PFSK-1 (cell line): ENCODE results near the gene BIRC7.

Experiments
- POLR2AphosphoS5 ChIP-seq: IDR thresholded peaks from 2 replicates; pipeline ENCODE4 v1.6.1; 2012; ENCODE audit warnings: low read depth, mild to moderate bottlenecking, control low read depth, low read length, moderate library complexity
- REST ChIP-seq, 2 experiments: IDR thresholded peaks; 2 replicates each; pipeline versions ENCODE4 v1.6.1 to v1.8.0; 2011 to 2012; ENCODE audit warnings: low read depth in 2 of 2, low read length in 2 of 2, control low read depth in 1 of 2, inconsistent platforms in 1 of 2, mild to moderate bottlenecking in 1 of 2, moderate library complexity in 1 of 2; ENCODE audit not compliant: insufficient read depth in 1 of 2

GRCh38 chr20:63240004-63240403 lies 4.3 kb downstream of the BIRC7 start:
- TF ChIP-seq POLR2AphosphoS5 = no peak
- no peak for TF ChIP-seq REST (IDR thresholded peaks at IDR 0.05; ENCODE audit: insufficient read depth in 1 of 2, low read depth in 2 of 2, low read length in 2 of 2)
